ENCODE results near the gene SELENOS.

SELENOS gene

DNA sequence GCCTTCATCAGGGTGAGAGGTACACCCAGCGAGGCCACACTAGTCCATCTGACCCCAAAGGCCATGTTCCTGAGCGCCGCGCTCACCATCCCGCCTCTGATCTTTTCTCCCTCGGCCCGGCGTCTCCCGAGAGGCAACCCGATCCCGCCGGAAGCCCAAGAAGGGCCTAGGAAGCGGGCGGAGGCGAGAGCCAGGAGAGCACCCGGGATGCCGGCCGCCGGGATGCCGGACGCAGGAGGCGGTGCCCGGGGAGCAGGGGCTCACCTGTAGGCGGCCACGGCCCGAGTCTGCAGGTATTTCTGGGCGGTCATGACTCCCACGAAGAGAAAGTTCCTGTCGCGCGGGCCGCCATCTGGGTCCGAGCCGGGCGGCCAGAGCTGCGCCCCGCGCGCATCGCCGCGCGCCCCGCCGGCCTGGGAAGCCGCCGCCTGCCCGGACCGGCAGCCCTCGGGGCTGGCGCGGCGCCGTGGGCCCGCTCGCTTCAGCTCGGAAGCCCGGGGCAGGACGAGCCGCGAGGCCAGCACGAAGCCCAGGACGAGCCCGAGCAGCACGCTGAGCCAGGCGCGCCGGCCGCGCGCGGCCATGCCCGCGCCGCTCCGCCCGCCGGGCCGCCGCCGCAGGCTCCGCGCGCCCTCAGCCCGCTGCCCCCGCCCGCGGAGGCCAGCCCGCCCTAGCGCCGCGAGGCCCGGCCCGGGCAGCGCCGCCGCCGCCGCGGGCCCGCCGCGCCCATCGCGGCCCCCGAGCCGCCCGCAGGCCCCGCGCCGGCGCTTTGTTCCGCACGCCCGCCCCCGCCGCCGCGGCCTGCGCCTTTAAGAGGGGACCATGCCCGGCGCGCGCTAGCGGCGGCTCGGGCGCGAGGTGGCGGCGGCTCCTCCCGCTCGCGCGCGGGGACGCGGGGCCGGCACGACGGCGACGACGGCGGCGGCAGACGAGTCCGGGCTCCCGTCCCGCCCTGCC lies 26.1 kb downstream of the SELENOS start:
- DNase-seq (ENCODE audit: low read depth in 3 of 3): peak in 1 of 3 donors; percentile 31

- DNase-seq (ENCODE audit: low read depth in 3 of 3): no peak
Measured at GRCh38 chr15:101250341-101250831, 26.9 kb downstream of the SELENOS start.

DNA sequence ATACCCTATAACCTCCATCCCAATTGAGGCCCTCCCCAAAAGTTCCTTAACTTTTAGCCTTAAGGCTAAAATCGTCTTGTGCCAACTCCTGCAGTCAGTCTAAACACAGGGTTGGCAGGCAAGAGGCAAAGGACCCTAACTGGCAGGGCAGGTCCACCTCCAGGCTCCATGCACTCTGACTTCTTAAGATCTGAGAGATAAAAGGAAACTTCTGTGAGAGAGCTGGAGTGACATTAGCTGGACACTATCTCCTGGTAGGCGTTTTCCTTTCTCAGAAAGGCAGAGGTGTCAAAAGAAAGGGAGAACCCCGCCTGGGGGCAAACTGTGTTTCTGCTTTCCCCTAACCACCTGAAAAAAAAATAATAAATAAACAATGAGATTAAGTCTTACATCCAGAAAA lies 29.0 kb downstream of the SELENOS start:
- no peak for DNase-seq (ENCODE audit: low read depth in 3 of 3)

- no peak for DNase-seq (ENCODE audit: low read depth in 3 of 3)
Measured at GRCh38 chr15:101246824-101247745, 30.2 kb downstream of the SELENOS start.

DNA sequence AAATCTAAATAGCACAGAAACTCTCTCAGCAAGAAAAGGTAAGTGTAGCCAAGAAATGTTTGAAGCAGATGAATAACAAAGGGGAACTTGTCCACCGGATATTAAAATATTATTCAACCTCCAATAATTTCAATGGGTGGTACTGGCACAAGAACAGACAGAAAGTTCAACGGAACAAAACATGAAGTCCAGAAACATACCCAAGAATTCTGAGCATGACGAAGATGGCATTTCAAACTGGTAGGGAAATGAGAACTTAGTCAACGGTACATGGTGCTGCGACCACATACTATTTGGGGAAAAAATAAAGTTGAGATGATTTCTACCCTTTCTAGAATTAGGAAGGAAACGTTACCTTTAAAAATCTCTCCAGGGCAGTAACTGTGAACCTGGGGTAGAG lies 30.9 kb downstream of the SELENOS start:
- no peak for DNase-seq (ENCODE audit: low read depth in 3 of 3)

DNA sequence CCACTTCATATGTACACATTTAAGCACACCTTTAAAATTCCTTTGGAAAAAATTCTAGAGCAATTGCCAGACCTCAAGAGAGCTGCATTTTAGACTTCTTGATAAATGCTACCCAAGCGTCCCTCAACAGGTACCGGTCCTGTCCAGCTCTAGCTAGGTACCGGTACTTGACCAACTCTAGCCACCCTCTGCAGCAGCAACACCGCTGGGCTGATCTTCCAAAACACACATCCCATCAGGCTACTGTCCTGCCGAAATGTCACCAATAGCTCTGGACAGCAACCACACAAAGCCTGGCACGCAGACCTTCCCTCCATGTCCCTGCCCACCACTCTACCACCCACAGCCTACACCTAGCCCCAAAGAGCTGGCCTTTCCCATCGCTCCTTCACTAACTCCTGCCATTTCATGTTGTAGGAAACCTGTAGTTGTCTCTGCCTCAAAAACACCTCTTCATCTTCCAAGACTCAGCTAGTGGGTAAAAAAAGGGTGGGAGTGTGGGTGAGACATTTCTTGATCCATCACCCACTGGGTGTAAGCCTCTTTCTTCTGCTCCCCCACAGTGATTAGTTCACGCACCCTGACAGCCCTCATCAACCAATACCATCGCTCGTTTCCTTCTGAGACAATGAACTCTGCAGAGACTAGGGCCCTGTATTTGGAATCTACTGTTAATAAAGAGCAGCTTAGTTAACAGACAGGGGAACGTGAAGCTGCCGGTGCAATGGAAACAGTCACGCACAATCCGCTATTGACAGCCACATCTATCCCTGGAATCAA lies 32.2 kb downstream of the SELENOS start:
- no peak for DNase-seq (ENCODE audit: low read depth in 3 of 3)

- DNase-seq (ENCODE audit: low read depth in 3 of 3): no peak
Measured at GRCh38 chr15:101244036-101244781, 33.1 kb downstream of the SELENOS start.

GRCh38 chr15:101243420-101243819 lies 33.9 kb downstream of the SELENOS start:
- no peak for DNase-seq (ENCODE audit: low read depth in 3 of 3)

GRCh38 chr15:101242999-101243336 lies 34.3 kb downstream of the SELENOS start:
- DNase-seq (ENCODE audit: low read depth in 3 of 3): no peak

DNA sequence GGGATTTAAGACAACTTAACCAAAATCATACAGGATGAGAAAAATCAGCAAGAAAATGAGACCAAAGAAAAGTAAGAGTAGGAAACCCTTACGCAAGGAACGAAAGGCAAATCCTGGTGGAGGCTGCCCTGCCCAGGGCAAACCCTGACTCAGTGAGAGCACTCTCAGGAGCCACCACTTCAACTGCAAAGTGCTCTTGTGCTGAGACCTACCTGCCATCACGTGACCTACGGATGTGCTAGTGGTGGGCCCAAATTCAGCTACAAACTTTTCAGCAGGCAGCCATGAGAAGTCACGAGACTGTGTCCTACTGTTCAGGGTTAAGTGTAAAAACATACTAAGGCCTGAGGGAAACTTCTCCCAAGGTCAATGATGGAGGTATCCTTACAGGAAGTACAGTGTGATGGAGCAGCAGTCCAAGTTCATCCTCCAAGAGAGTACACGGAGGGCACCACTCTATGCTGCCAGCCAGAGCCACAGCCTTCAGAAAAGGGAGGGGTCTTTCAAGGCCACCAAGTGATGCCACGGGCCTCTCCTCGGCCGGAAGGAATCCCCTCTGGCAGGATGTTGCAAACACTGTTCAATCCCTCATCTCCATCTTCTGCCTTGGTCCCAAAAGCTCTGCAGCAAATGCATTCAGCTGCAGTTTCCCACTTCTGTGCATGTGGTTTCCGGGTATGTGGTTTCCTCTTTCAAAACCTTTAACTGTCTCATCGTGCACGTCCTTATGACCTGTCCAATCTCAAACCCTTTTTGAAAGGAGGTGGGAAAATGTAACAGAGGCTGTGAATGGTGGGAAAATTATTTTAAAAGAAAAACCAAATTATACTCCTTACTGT lies 34.9 kb downstream of the SELENOS start:
- no peak for DNase-seq (ENCODE audit: low read depth in 3 of 3)

- DNase-seq (ENCODE audit: low read depth in 3 of 3): no peak
Measured at GRCh38 chr15:101240358-101240757, 36.9 kb downstream of the SELENOS start.

DNA sequence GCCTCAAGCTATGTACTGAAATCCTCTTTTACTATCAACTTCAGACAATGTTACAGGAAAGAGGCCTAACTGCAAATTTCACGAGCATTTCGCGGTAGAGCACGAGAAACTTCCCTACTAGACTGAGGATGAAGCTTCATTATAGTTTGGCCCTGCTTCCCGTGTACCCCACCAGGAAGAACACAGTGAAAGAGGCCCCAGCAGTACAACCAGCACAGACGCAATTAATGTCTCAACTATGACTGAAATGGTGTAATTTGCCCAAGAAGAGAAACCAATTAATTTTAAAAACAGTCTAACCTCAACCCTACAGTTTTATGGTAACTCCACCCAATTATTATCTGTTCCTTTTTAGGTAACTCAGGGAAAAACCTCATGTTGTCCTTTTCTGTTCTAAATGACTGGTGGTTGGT lies 37.6 kb downstream of the SELENOS start:
- DNase-seq (ENCODE audit: low read depth in 3 of 3): no peak

GRCh38 chr15:101237251-101237650 lies 40.0 kb downstream of the SELENOS start:
- no peak for DNase-seq (ENCODE audit: low read depth in 3 of 3)

- no peak for DNase-seq (ENCODE audit: low read depth in 3 of 3)
Measured at GRCh38 chr15:101233651-101234280, 43.5 kb downstream of the SELENOS start.

GRCh38 chr15:101232677-101233076 lies 44.6 kb downstream of the SELENOS start:
- no peak for DNase-seq (ENCODE audit: low read depth in 3 of 3)

- DNase-seq (ENCODE audit: low read depth in 3 of 3): no peak
Measured at GRCh38 chr15:101228313-101228712, 49.0 kb downstream of the SELENOS start.

DNA sequence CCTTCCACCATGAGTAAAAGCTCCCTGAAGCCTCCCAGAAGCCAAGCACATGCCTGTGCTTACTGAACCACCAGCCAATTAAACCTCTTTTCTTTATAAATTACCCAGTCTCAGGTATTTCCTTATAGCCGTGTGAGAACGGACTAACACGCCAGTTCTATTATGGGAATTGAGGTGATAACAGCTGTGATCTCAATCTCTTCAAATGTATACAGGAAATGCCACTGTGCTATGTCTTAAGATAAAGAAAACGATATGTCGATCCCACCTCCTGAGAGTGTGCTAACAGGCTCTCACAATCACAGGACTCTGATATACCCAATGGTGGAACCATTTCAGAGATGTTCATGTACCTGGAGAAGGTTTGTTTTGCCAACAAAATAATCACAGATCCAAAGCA lies 51.6 kb downstream of the SELENOS start:
- DNase-seq (ENCODE audit: low read depth in 3 of 3): no peak
